CD14-positive monocyte (primary cell): ENCODE data around the gene TGFBRAP1. TPM values are rescaled to one million over a fixed set of nuclear protein-coding genes. Genes with fewer than 3 reads are reported as not detected.

ENCODE experiments used
- DNase-seq, 3 donors: peaks; one replicate each; pipeline ENCODE4 v3.0.0-alpha.2; 2011 to 2022
- H2AFZ ChIP-seq: 2 replicates; pipeline ENCODE4 v1.6.0; 2012; ENCODE audit warnings: mild to moderate bottlenecking, low read depth, low read length, inconsistent platforms; ENCODE audit not compliant: insufficient read depth, poor library complexity, severe bottlenecking
- H3K27ac ChIP-seq, 2 donors: 1 replicate in 1 of 2; 2 replicates in 1 of 2; pipeline ENCODE4 v1.5.1; 2012 to 2013; ENCODE audit warnings: low read length in 2 of 2, control low read depth in 1 of 2, inconsistent platforms in 1 of 2, low read depth in 1 of 2, mild to moderate bottlenecking in 1 of 2
- H3K27me3 ChIP-seq, 2 donors: one replicate each; pipeline versions ENCODE4 v1.6.0 to v1.6.1; 2011 to 2013; ENCODE audit warnings: low read length in 2 of 2; ENCODE audit not compliant: control insufficient read depth in 2 of 2, insufficient read depth in 2 of 2
- H3K36me3 ChIP-seq, 2 donors: replicated peaks in 1 of 2; 1 replicate in 1 of 2; 2 replicates in 1 of 2; pipeline versions ENCODE4 v1.5.1 to v1.6.1; 2012 to 2013; ENCODE audit warnings: low read length in 2 of 2, control low read depth in 1 of 2, inconsistent platforms in 1 of 2, mild to moderate bottlenecking in 1 of 2; ENCODE audit not compliant: insufficient read depth in 2 of 2, control insufficient read depth in 1 of 2
- H3K4me1 ChIP-seq, 2 donors: 1 replicate in 1 of 2; 2 replicates in 1 of 2; pipeline versions ENCODE4 v1.5.1 to v1.6.1; 2012 to 2013; ENCODE audit warnings: low read length in 2 of 2, control low read depth in 1 of 2, inconsistent platforms in 1 of 2, mild to moderate bottlenecking in 1 of 2, moderate library complexity in 1 of 2; ENCODE audit not compliant: insufficient read depth in 2 of 2, control insufficient read depth in 1 of 2
- H3K4me2 ChIP-seq: replicated peaks from 2 replicates; pipeline ENCODE3; 2012; ENCODE audit warnings: low read length, moderate library complexity, mild to moderate bottlenecking; ENCODE audit not compliant: poor library complexity, severe bottlenecking; ENCODE audit errors: extremely low read depth
- H3K4me3 ChIP-seq, 3 experiments: fragments of 200-600 bp in 1 of 3; sonication (generic) in 1 of 3; replicated peaks in 1 of 3; 1 replicate in 2 of 3; 2 replicates in 1 of 3; pipeline ENCODE4 v1.5.1; 2011 to 2013; ENCODE audit warnings: low read length in 3 of 3, mild to moderate bottlenecking in 3 of 3, control low read depth in 2 of 3, low read depth in 2 of 3, inconsistent platforms in 1 of 3, moderate library complexity in 1 of 3
- H3K79me2 ChIP-seq: 2 replicates; pipeline ENCODE4 v1.6.0; 2012; ENCODE audit warnings: mild to moderate bottlenecking, control low read depth, inconsistent platforms, low read length, moderate library complexity; ENCODE audit not compliant: insufficient read depth
- H3K9ac ChIP-seq: 2 replicates; pipeline ENCODE4 v1.6.0; 2017; ENCODE audit warnings: low read length, mild to moderate bottlenecking; ENCODE audit not compliant: insufficient read depth, poor library complexity, severe bottlenecking
- H3K9me3 ChIP-seq, 2 donors: replicated peaks in 1 of 2; 1 replicate in 1 of 2; 2 replicates in 1 of 2; pipeline versions ENCODE4 v1.5.1 to v1.6.1; 2012 to 2013; ENCODE audit warnings: low read length in 2 of 2, control low read depth in 1 of 2; ENCODE audit not compliant: control insufficient read depth in 1 of 2, insufficient read depth in 1 of 2
- H4K20me1 ChIP-seq: 2 replicates; pipeline ENCODE4 v1.6.0; 2012; ENCODE audit warnings: mild to moderate bottlenecking, low read length, control low read depth, moderate library complexity; ENCODE audit not compliant: insufficient read depth
- H3K27ac Mint-ChIP-seq, 7 donors: one replicate each; pipeline ENCODE4 v1.8.0; 2020; ENCODE audit warnings: mild to moderate bottlenecking in 7 of 7, mixed read lengths in 7 of 7, moderate library complexity in 6 of 7, inconsistent platforms in 2 of 7
- H3K27me3 Mint-ChIP-seq, 3 donors: one replicate each; pipeline ENCODE4 v1.8.0; 2021 to 2022; ENCODE audit warnings: low read depth in 3 of 3, mild to moderate bottlenecking in 3 of 3, mixed read lengths in 3 of 3, moderate library complexity in 3 of 3, inconsistent platforms in 1 of 3
- H3K36me3 Mint-ChIP-seq, 2 donors: one replicate each; pipeline ENCODE4 v1.8.0; 2020; ENCODE audit warnings: mixed read lengths in 2 of 2, inconsistent platforms in 1 of 2, mild to moderate bottlenecking in 1 of 2
- H3K4me1 Mint-ChIP-seq: one replicate; pipeline ENCODE4 v1.8.0; 2020; ENCODE audit warnings: mild to moderate bottlenecking, mixed read lengths
- H3K4me3 Mint-ChIP-seq, 2 donors: one replicate each; pipeline ENCODE4 v1.8.0; 2020; ENCODE audit warnings: mild to moderate bottlenecking in 2 of 2, mixed read lengths in 2 of 2, moderate library complexity in 1 of 2
- H3K9me3 Mint-ChIP-seq, 7 donors: one replicate each; pipeline ENCODE4 v1.8.0; 2020 to 2022; ENCODE audit warnings: mixed read lengths in 7 of 7, mild to moderate bottlenecking in 6 of 7, moderate library complexity in 6 of 7, inconsistent platforms in 2 of 7
- WGBS: methylation state at CpG from one replicate; pipeline ENCODE4 v1.1.5; 2013; ENCODE audit warnings: missing lambda C conversion rate; ENCODE audit not compliant: insufficient coverage; 5-methylcytosine and 5-hydroxymethylcytosine counted together
- intact Hi-C, 2 donors: fragments of 100-400 bp; cut with micrococcal nuclease; formaldehyde crosslinking; loops; one replicate each; pipeline versions ENCODE4 v1.15.0 to v1.15.1; 2023
- polyA plus RNA-seq, 3 donors: library from polyadenylated mRNA; depleted of rRNA in 1 of 3; unstranded in 2 of 3; stranded (reverse) in 1 of 3; fragments of 300-500 nt in 2 of 3; fragments of >200 nt in 1 of 3; fragmentation: Illumina TruSeq in 2 of 3; gene quantifications; 1 replicate in 2 of 3; 2 replicates in 1 of 3; pipeline ENCODE4 v1.2.3, GENCODE V29; 2012 to 2021
- TF ChIP-seq, protein P1 (sequence below): fragments of 200-600 bp; IDR thresholded peaks from one replicate; pipeline ENCODE4 v1.8.0; 2022; ENCODE audit warnings: antibody characterized with exemption, mild to moderate bottlenecking

Gene TGFBRAP1
- polyA plus RNA-seq, 3 donors, result 10.0 to 10.5 (median 10.2) TPM

DNA sequence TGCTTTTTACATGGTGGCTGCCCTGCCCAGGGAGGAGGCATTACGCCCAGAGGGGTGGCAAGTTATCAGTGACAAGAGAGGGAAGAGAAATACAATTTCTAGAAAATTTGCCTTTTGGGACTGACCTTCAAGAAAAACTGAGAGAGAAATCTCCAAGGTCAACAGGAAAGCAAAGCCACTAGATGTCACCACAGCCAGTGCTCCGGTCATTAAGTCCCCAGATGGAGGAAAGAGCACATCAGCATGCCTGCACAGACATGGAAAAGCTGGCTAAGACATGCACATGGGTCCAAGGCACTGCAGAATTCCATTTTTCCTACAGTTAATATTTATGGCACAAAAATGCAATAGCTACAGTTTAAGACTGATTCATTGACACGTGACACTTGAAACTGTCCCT lies 48.3 kb upstream of the TGFBRAP1 start:
- Mint-ChIP-seq H3K4me1 (peaks cover 10% of the 10 kb centered on the region), H3K27me3 (peaks cover 2 to 4% (median 3%) of the 10 kb centered on the region in 3 donors), H3K9me3 (no peaks in the 10 kb centered on the region), H3K36me3 (no peaks in the 10 kb centered on the region), H3K4me3 (no peak overlapping the region), H3K27ac (no peak overlapping the region)
- Histone ChIP-seq H3K79me2 (no peaks in the 10 kb centered on the region), H4K20me1 (no peaks in the 10 kb centered on the region), H3K4me3 (no peak overlapping the region), H3K9ac (no peak overlapping the region), H2AFZ (no peak overlapping the region), H3K4me1 (peaks cover 0 to 5% of the 10 kb centered on the region in 2 donors), H3K4me2 (no peak overlapping the region), H3K27me3 (no peaks in the 10 kb centered on the region), H3K9me3 (no peaks in the 10 kb centered on the region), H3K36me3 (no peaks in the 10 kb centered on the region), H3K27ac (no peak overlapping the region)
- intact Hi-C loops, result loop anchor here (10.0 kb wide), 3 partner anchors 137 to 1207 kb away; no protein-coding TSS in a partner anchor
- DNase-seq, result no peak
- WGBS, result 90% methylated on average over 3 of the region's 3 CpGs
- TF ChIP-seq, protein P1, sequence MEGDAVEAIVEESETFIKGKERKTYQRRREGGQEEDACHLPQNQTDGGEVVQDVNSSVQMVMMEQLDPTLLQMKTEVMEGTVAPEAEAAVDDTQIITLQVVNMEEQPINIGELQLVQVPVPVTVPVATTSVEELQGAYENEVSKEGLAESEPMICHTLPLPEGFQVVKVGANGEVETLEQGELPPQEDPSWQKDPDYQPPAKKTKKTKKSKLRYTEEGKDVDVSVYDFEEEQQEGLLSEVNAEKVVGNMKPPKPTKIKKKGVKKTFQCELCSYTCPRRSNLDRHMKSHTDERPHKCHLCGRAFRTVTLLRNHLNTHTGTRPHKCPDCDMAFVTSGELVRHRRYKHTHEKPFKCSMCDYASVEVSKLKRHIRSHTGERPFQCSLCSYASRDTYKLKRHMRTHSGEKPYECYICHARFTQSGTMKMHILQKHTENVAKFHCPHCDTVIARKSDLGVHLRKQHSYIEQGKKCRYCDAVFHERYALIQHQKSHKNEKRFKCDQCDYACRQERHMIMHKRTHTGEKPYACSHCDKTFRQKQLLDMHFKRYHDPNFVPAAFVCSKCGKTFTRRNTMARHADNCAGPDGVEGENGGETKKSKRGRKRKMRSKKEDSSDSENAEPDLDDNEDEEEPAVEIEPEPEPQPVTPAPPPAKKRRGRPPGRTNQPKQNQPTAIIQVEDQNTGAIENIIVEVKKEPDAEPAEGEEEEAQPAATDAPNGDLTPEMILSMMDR, result no peak

DNA sequence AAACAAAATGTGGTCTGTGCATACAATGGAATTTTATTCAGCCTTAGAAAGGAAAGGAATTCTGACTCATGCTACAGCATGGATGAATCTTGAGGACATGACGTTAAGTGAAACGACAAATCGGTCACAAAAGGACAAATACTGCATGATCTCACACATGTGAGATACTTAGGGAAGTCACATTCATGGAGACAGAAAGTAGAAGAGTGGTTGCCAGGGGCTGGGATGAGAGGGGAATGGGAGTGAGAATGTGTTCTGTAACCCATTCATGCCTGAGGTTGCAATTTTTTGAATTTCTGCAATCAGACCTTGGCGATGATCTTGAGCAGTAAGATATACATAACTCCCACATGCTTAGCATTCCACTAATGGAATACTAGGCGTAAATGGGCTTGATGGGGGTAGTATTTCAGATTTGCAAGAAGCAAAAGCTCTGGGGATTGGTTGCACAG lies 47.3 kb upstream of the TGFBRAP1 start:
- Histone ChIP-seq H3K27me3 (no peaks in the 10 kb centered on the region), H3K4me3 (no peak overlapping the region), H3K36me3 (no peaks in the 10 kb centered on the region), H3K9ac (no peak overlapping the region), H3K9me3 (no peaks in the 10 kb centered on the region), H3K4me1 (peaks cover 0 to 5% of the 10 kb centered on the region in 2 donors), H3K4me2 (no peak overlapping the region), H2AFZ (no peak overlapping the region), H3K27ac (no peak overlapping the region), H3K79me2 (no peaks in the 10 kb centered on the region), H4K20me1 (no peaks in the 10 kb centered on the region)
- no peaks in the 10 kb centered on the region for H3K9me3 Mint-ChIP-seq
- DNase-seq, result no peak
- intact Hi-C loops, result loop anchor here (10.0 kb wide), 3 partner anchors 138 to 1208 kb away; no protein-coding TSS in a partner anchor
- peaks cover 2 to 4% (median 2%) of the 10 kb centered on the region in 3 donors for H3K27me3 Mint-ChIP-seq
- 100% methylated on average over 3 of the region's 5 CpGs for WGBS
- no peak overlapping the region for H3K27ac Mint-ChIP-seq
- H3K36me3 Mint-ChIP-seq, result no peaks in the 10 kb centered on the region
- TF ChIP-seq, protein P1, result no peak
- H3K4me1 Mint-ChIP-seq, result peaks cover 10% of the 10 kb centered on the region
- H3K4me3 Mint-ChIP-seq, result no peak overlapping the region
